WTC11 (cell line): ENCODE results near the gene UMOD. TPM values are rescaled to one million over a fixed set of nuclear protein-coding genes. Genes with fewer than 3 reads are reported as not detected.

ENCODE experiments used
- ATAC-seq: fragments of 200-7000 bp; cut with Tn5 transposase; 2 replicates; pipeline ENCODE4 v1.10.0; 2021; ENCODE audit warnings: mild to moderate bottlenecking, moderate library complexity
- CTCF ChIA-PET: fragments of 300-600 bp; sonication (Branson Sonifier 250); formaldehyde crosslinking; loops from one replicate; lab custom pipeline; 2021; ENCODE audit warnings: antibody characterized with exemption; lab: Charles Lee
- POLR2A ChIA-PET: fragments of 350-600 bp; sonication (Branson Sonifier 250); formaldehyde crosslinking; loops from one replicate; lab custom pipeline; 2021; ENCODE audit warnings: antibody characterized with exemption; lab: Charles Lee
- DNase-seq: peaks from one replicate; pipeline ENCODE4 v3.0.0; 2021; ENCODE audit warnings: low spot score
- H3K27ac Mint-ChIP-seq: 2 replicates; pipeline ENCODE4 v1.8.0; 2021; ENCODE audit warnings: mixed read lengths
- H3K27me3 Mint-ChIP-seq: 2 replicates; pipeline ENCODE4 v1.8.0; 2021; ENCODE audit warnings: low read depth, mild to moderate bottlenecking, moderate library complexity, mixed read lengths
- H3K36me3 Mint-ChIP-seq: 2 replicates; pipeline ENCODE4 v1.8.0; 2021; ENCODE audit warnings: mixed read lengths
- H3K4me1 Mint-ChIP-seq: 2 replicates; pipeline ENCODE4 v1.8.0; 2022; ENCODE audit warnings: mixed read lengths
- H3K4me3 Mint-ChIP-seq: 2 replicates; pipeline ENCODE4 v1.8.0; 2021; ENCODE audit warnings: mild to moderate bottlenecking, moderate library complexity, mixed read lengths
- H3K9me3 Mint-ChIP-seq: 2 replicates; pipeline ENCODE4 v1.8.0; 2021; ENCODE audit warnings: mixed read lengths
- ATF1 ChIP-seq: sonication (generic); formaldehyde crosslinking; IDR thresholded peaks from 2 replicates; pipeline ENCODE4 v1.8.1; 2023; ENCODE audit warnings: mild to moderate bottlenecking, moderate library complexity, missing genetic modification reagents
- CREB1 ChIP-seq: sonication (generic); formaldehyde crosslinking; IDR thresholded peaks from 2 replicates; pipeline ENCODE4 v1.8.0; 2023; ENCODE audit warnings: mild to moderate bottlenecking, missing genetic modification reagents
- E2F5 ChIP-seq: sonication (generic); formaldehyde crosslinking; IDR thresholded peaks from 2 replicates; pipeline ENCODE4 v1.8.1; 2022; ENCODE audit warnings: mild to moderate bottlenecking, moderate library complexity, missing genetic modification reagents
- EMX1 ChIP-seq: fragments of 250-450 bp; sonication (Bioruptor Pico); IDR thresholded peaks from 2 replicates; pipeline ENCODE4 v1.8.0; 2021; ENCODE audit warnings: mild to moderate bottlenecking
- ESRRA ChIP-seq: sonication (generic); formaldehyde crosslinking; IDR thresholded peaks from 2 replicates; pipeline ENCODE4 v1.8.1; 2022; ENCODE audit warnings: mild to moderate bottlenecking, missing genetic modification reagents, borderline replicate concordance
- ETV6 ChIP-seq: sonication (generic); formaldehyde crosslinking; IDR thresholded peaks from 2 replicates; pipeline ENCODE4 v1.8.1; 2022; ENCODE audit warnings: mild to moderate bottlenecking, missing genetic modification reagents
- IRF2 ChIP-seq: sonication (generic); formaldehyde crosslinking; IDR thresholded peaks from 2 replicates; pipeline ENCODE4 v1.8.0; 2022; ENCODE audit warnings: low read depth, missing genetic modification reagents, borderline replicate concordance
- JAZF1 ChIP-seq: fragments of 250-450 bp; sonication (Bioruptor Pico); IDR thresholded peaks from 2 replicates; pipeline ENCODE4 v1.9.0; 2021; ENCODE audit warnings: moderate library complexity, mild to moderate bottlenecking, inconsistent platforms
- KAT7 ChIP-seq: sonication (generic); formaldehyde crosslinking; IDR thresholded peaks from 2 replicates; pipeline ENCODE4 v1.8.1; 2023; ENCODE audit warnings: missing genetic modification reagents, mild to moderate bottlenecking, borderline replicate concordance
- MYBL2 ChIP-seq: sonication (generic); formaldehyde crosslinking; IDR thresholded peaks from 2 replicates; pipeline ENCODE4 v1.8.1; 2023; ENCODE audit warnings: mild to moderate bottlenecking, moderate library complexity, missing genetic modification reagents
- NR2C2 ChIP-seq: sonication (generic); formaldehyde crosslinking; IDR thresholded peaks from 2 replicates; pipeline ENCODE4 v1.8.0; 2022; ENCODE audit warnings: mild to moderate bottlenecking, missing genetic modification reagents
- SMAD4 ChIP-seq: sonication (generic); formaldehyde crosslinking; IDR thresholded peaks from 2 replicates; pipeline ENCODE4 v1.8.0; 2022; ENCODE audit warnings: mild to moderate bottlenecking, missing genetic modification reagents
- SOX15 ChIP-seq: fragments of 250-450 bp; sonication (Bioruptor Pico); IDR thresholded peaks from 2 replicates; pipeline ENCODE4 v1.9.0; 2021; ENCODE audit warnings: mild to moderate bottlenecking
- ZNF138 ChIP-seq: sonication (generic); formaldehyde crosslinking; conservative IDR thresholded peaks from 2 replicates; pipeline ENCODE4 v1.8.1; 2022; ENCODE audit warnings: mild to moderate bottlenecking, moderate library complexity, missing genetic modification reagents
- ZNF396 ChIP-seq: fragments of 250-450 bp; sonication (Bioruptor Pico); IDR thresholded peaks from 2 replicates; pipeline ENCODE4 v1.8.0; 2021; ENCODE audit warnings: mild to moderate bottlenecking, moderate library complexity, borderline replicate concordance
- ZNF512 ChIP-seq: sonication (generic); formaldehyde crosslinking; IDR thresholded peaks from 2 replicates; pipeline ENCODE4 v1.8.1; 2022; ENCODE audit warnings: missing genetic modification reagents, borderline replicate concordance
- total RNA-seq: library from RNA; stranded (reverse); gene quantifications from 3 replicates; pipeline ENCODE4 v1.2.3, GENCODE V29; 2021
- TF ChIP-seq, protein P1 (sequence below): sonication (generic); formaldehyde crosslinking; IDR thresholded peaks from 2 replicates; pipeline ENCODE4 v1.8.0; 2022; ENCODE audit warnings: missing genetic modification reagents
- TF ChIP-seq, protein P2 (sequence below): sonication (generic); formaldehyde crosslinking; IDR thresholded peaks from 2 replicates; pipeline ENCODE4 v1.8.0; 2023; ENCODE audit warnings: missing genetic modification reagents, mild to moderate bottlenecking, borderline replicate concordance
- TF ChIP-seq, protein P3 (sequence below): fragments of 200-600 bp; IDR thresholded peaks from 2 replicates; pipeline ENCODE4 v1.8.0; 2022; ENCODE audit warnings: antibody characterized with exemption
- TF ChIP-seq, protein P4 (sequence below): sonication (generic); formaldehyde crosslinking; IDR thresholded peaks from 2 replicates; pipeline ENCODE4 v1.8.0; 2022; ENCODE audit warnings: mild to moderate bottlenecking, missing genetic modification reagents

UMOD gene
- total RNA-seq, 1 experiment from 2014 or later: not detected

DNA sequence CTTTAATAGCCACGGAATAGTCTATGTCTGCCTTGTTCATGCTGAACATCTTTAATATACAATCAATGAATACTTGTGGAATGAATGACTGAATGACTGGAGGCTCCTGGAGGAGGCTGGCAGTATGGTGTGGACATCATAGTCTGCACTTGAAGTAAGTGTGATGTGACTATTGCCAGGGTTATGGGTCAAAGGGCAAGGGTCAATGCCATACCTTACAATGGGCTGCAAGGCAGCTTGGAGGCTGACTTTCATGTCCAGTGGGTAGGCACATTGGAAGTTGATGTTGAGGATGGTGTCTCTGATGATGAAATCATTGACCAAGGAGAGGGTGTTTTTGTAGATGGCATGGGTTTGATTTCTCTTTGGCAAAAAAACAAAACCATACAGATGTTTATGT is 33.1 kb downstream of the UMOD start:
- Mint-ChIP-seq H3K27ac (no peak overlapping the region), H3K4me3 (no peak overlapping the region), H3K27me3 (no peaks in the 10 kb centered on the region), H3K4me1 (peaks cover 15% of the 10 kb centered on the region), H3K9me3 (no peaks in the 10 kb centered on the region), H3K36me3 (no peaks in the 10 kb centered on the region)
- CTCF ChIA-PET: no interaction called here
- ATAC-seq: no peak
- POLR2A ChIA-PET: no interaction called here
- no peak for DNase-seq
- TF ChIP-seq JAZF1 (CRISPR knock-in tag) (no peak), EMX1 (CRISPR knock-in tag) (no peak), E2F5 (CRISPR knock-in tag) (no peak)
- TF ChIP-seq, protein P1, sequence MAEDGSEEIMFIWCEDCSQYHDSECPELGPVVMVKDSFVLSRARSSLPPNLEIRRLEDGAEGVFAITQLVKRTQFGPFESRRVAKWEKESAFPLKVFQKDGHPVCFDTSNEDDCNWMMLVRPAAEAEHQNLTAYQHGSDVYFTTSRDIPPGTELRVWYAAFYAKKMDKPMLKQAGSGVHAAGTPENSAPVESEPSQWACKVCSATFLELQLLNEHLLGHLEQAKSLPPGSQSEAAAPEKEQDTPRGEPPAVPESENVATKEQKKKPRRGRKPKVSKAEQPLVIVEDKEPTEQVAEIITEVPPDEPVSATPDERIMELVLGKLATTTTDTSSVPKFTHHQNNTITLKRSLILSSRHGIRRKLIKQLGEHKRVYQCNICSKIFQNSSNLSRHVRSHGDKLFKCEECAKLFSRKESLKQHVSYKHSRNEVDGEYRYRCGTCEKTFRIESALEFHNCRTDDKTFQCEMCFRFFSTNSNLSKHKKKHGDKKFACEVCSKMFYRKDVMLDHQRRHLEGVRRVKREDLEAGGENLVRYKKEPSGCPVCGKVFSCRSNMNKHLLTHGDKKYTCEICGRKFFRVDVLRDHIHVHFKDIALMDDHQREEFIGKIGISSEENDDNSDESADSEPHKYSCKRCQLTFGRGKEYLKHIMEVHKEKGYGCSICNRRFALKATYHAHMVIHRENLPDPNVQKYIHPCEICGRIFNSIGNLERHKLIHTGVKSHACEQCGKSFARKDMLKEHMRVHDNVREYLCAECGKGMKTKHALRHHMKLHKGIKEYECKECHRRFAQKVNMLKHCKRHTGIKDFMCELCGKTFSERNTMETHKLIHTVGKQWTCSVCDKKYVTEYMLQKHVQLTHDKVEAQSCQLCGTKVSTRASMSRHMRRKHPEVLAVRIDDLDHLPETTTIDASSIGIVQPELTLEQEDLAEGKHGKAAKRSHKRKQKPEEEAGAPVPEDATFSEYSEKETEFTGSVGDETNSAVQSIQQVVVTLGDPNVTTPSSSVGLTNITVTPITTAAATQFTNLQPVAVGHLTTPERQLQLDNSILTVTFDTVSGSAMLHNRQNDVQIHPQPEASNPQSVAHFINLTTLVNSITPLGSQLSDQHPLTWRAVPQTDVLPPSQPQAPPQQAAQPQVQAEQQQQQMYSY (CRISPR knock-in tag): no peak
- TF ChIP-seq, protein P2, sequence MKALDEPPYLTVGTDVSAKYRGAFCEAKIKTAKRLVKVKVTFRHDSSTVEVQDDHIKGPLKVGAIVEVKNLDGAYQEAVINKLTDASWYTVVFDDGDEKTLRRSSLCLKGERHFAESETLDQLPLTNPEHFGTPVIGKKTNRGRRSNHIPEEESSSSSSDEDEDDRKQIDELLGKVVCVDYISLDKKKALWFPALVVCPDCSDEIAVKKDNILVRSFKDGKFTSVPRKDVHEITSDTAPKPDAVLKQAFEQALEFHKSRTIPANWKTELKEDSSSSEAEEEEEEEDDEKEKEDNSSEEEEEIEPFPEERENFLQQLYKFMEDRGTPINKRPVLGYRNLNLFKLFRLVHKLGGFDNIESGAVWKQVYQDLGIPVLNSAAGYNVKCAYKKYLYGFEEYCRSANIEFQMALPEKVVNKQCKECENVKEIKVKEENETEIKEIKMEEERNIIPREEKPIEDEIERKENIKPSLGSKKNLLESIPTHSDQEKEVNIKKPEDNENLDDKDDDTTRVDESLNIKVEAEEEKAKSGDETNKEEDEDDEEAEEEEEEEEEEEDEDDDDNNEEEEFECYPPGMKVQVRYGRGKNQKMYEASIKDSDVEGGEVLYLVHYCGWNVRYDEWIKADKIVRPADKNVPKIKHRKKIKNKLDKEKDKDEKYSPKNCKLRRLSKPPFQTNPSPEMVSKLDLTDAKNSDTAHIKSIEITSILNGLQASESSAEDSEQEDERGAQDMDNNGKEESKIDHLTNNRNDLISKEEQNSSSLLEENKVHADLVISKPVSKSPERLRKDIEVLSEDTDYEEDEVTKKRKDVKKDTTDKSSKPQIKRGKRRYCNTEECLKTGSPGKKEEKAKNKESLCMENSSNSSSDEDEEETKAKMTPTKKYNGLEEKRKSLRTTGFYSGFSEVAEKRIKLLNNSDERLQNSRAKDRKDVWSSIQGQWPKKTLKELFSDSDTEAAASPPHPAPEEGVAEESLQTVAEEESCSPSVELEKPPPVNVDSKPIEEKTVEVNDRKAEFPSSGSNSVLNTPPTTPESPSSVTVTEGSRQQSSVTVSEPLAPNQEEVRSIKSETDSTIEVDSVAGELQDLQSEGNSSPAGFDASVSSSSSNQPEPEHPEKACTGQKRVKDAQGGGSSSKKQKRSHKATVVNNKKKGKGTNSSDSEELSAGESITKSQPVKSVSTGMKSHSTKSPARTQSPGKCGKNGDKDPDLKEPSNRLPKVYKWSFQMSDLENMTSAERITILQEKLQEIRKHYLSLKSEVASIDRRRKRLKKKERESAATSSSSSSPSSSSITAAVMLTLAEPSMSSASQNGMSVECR (CRISPR knock-in tag): no peak

GRCh38 chr16:20318437-20318836 is 34.1 kb downstream of the UMOD start:
- Mint-ChIP-seq H3K27ac (no peak overlapping the region), H3K4me1 (peaks cover 10% of the 10 kb centered on the region), H3K9me3 (peaks cover 4% of the 10 kb centered on the region), H3K36me3 (no peaks in the 10 kb centered on the region), H3K27me3 (no peaks in the 10 kb centered on the region), H3K4me3 (no peak overlapping the region)
- ChIA-PET CTCF (no interaction called here), POLR2A (no interaction called here)
- TF ChIP-seq ZNF512 (CRISPR knock-in tag) (no peak), ETV6 (CRISPR knock-in tag) (no peak), JAZF1 (CRISPR knock-in tag) (no peak), CREB1 (CRISPR knock-in tag) (no peak), IRF2 (no peak), ESRRA (CRISPR knock-in tag) (no peak), SMAD4 (CRISPR knock-in tag) (no peak)
- ATAC-seq (no peak), DNase-seq (no peak)

- ChIA-PET CTCF (interaction anchor here (1.4 kb wide), 1 partner anchor 411 kb away, joined by 5 read pairs; no protein-coding TSS in a partner anchor), POLR2A (no interaction called here)
- Mint-ChIP-seq H3K36me3 (no peaks in the 10 kb centered on the region), H3K9me3 (peaks cover 8% of the 10 kb centered on the region), H3K4me3 (no peak overlapping the region), H3K4me1 (peaks cover 10% of the 10 kb centered on the region), H3K27me3 (no peaks in the 10 kb centered on the region), H3K27ac (no peak overlapping the region)
- no peak for ATAC-seq
- DNase-seq: no peak
- TF ChIP-seq ZNF138 (CRISPR knock-in tag) (no peak), KAT7 (no peak), ATF1 (CRISPR knock-in tag) (no peak), SOX15 (CRISPR knock-in tag) (no peak), MYBL2 (no peak), NR2C2 (CRISPR knock-in tag) (no peak), ZNF396 (CRISPR knock-in tag) (no peak)
- TF ChIP-seq, protein P3, sequence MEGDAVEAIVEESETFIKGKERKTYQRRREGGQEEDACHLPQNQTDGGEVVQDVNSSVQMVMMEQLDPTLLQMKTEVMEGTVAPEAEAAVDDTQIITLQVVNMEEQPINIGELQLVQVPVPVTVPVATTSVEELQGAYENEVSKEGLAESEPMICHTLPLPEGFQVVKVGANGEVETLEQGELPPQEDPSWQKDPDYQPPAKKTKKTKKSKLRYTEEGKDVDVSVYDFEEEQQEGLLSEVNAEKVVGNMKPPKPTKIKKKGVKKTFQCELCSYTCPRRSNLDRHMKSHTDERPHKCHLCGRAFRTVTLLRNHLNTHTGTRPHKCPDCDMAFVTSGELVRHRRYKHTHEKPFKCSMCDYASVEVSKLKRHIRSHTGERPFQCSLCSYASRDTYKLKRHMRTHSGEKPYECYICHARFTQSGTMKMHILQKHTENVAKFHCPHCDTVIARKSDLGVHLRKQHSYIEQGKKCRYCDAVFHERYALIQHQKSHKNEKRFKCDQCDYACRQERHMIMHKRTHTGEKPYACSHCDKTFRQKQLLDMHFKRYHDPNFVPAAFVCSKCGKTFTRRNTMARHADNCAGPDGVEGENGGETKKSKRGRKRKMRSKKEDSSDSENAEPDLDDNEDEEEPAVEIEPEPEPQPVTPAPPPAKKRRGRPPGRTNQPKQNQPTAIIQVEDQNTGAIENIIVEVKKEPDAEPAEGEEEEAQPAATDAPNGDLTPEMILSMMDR: no peak
- TF ChIP-seq, protein P4, sequence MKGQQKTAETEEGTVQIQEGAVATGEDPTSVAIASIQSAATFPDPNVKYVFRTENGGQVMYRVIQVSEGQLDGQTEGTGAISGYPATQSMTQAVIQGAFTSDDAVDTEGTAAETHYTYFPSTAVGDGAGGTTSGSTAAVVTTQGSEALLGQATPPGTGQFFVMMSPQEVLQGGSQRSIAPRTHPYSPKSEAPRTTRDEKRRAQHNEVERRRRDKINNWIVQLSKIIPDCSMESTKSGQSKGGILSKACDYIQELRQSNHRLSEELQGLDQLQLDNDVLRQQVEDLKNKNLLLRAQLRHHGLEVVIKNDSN (CRISPR knock-in tag): no peak
These were observed 34.5 kb downstream of the UMOD start for GRCh38 chr16:20318006-20318405.
